Hematopoietic multipotent progenitor cell treated with erythropoietin and hydrocortisone succinate and interleukin-3 and kit ligand, for 17 days (in vitro differentiated cells): ENCODE data around the gene SUPT3H.
"Not testable (repeated sequence)": the region's sequence is repeated elsewhere in the genome, so short reads cannot be mapped to it uniquely, and the experiment has no call there.

ENCODE experiments used
- DNase-seq: peaks from one replicate; pipeline ENCODE4 v3.0.0-alpha.2; 2015; ENCODE audit warnings: low spot score

The SUPT3H gene

DNA sequence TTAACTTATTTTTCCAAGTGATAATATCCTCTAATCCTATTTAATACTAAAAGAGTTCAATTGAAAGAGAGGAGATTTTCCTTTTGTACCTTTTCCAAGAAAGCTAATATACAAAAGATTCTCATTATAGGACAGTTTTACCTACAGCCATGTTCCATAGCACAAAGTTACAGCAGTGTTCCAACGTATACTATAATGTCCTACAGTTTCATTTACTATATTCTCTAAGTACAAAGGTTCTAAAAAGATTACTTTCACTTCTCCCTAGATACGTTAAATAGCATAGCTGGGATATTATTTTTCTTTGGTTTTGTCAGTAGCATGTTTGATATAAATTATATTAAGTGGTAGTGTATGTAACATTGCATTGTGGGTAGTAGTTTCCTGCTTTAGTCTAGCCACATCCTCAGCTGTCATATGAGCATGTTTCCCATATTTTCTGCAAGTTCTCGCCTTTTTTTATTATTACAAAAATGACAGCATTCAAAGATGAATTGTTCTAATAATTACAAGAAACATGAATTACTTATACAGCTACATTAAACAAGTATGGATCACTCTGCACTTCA lies 54.0 kb downstream of the SUPT3H start:
- no peak for DNase-seq

GRCh38 chr6:45320349-45320748 lies 57.4 kb downstream of the SUPT3H start:
- no peak for DNase-seq

- DNase-seq = no peak
Observed at GRCh38 chr6:45314146-45314545, 63.6 kb downstream of the SUPT3H start.

- DNase-seq = no peak
Observed at GRCh38 chr6:45310118-45310788, 67.5 kb downstream of the SUPT3H start.

- no peak for DNase-seq
Observed at GRCh38 chr6:45305546-45305945, 72.2 kb downstream of the SUPT3H start.

DNA sequence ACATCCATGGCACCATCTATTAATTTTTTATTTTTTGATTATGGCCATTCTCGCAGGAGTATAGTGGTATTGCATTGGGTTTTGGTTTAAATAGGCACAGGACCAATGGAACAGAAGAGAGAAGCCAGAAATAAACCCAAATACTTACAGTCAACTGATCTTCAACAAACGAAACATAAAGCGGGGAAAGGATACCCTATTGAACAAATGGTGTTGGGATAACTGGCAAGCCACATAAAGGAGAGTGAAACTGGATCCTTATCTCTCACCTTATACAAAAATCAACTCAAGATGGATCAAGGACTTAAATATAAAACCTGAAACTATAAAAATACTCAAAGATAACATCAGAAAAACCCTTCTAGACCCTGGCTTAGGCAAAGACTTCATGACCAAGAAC lies 74.9 kb downstream of the SUPT3H start:
- DNase-seq = no peak

GRCh38 chr6:45301348-45302142 lies 76.2 kb downstream of the SUPT3H start:
- DNase-seq = no peak

- DNase-seq = no peak
Observed at GRCh38 chr6:45300736-45301135, 77.0 kb downstream of the SUPT3H start.

- DNase-seq = no peak
Observed at GRCh38 chr6:45299096-45299581, 78.6 kb downstream of the SUPT3H start.

- DNase-seq = no peak
Observed at GRCh38 chr6:45297320-45297719, 80.4 kb downstream of the SUPT3H start.

DNA sequence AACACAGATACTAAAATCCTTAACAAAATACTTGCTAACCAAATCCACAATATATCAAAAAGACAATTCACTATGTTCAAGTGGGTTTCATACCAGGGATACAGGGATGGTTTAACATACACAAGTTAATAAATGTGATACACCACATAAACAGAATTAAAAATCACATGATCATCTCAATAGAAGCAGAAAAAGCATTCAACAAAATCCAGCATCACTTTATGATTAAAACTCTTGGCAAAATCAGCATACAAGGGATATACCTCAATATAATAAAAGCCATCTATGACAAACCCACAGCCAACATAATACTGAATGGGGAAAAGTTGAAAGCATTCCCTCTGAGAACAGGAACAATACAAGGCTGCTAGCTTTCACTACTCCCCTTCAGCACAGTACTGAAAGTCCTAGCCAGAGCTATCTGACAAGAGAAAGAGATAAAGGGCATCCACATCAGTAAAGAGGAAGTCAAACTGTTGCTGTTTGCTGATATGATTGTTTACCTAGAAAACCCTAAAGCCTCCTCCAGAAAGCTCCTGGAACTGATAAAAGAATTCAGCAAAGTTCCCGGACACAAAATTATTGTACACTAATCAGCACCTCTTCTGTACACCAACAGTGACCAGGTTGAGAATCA lies 83.6 kb downstream of the SUPT3H start:
- DNase-seq = not testable (repeated sequence)

GRCh38 chr6:45293306-45293705 lies 84.4 kb downstream of the SUPT3H start:
- DNase-seq = no peak

- DNase-seq = no peak
Observed at GRCh38 chr6:45289751-45290514, 87.8 kb downstream of the SUPT3H start.

DNA sequence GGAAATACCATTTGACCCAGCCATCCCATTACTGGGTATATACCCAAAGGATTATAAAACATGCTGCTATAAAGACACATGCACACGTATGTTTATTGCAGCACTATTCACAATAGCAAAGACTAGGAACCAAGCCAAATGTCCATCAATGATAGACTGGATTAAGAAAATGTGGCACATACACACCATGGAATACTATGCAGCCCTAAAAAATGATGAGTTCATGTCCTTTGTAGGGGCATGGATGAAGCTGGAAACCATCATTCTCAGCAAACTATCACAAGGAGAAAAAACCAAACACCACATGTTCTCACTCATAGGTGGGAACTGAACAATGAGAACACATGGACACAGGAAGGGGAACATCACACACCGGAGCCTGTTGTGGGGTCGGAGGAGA lies 91.0 kb downstream of the SUPT3H start:
- DNase-seq = not testable (repeated sequence)

- no peak for DNase-seq
Observed at GRCh38 chr6:45278367-45278766, 99.4 kb downstream of the SUPT3H start.

- DNase-seq = not testable (repeated sequence)
Observed at GRCh38 chr6:45277741-45278140, 100.0 kb downstream of the SUPT3H start.

DNA sequence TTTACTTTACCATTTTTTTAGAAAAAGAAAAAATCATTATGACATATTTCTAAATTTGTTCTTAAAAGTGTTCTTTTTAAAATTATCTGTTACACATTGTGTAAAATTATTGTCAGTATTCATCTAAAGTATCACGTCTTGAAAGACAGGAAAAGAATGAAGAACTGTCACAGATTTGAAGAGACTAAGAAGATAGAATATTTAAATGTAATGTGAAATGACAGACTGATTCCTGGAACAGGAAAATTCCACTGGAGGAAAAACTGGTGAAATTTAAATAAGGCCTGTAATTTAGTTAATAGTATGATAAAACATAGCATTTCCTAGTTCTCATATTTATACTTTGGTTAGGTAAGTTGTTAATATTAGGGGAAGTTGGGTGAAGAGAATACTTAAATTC lies 102.4 kb downstream of the SUPT3H start:
- no peak for DNase-seq

DNA sequence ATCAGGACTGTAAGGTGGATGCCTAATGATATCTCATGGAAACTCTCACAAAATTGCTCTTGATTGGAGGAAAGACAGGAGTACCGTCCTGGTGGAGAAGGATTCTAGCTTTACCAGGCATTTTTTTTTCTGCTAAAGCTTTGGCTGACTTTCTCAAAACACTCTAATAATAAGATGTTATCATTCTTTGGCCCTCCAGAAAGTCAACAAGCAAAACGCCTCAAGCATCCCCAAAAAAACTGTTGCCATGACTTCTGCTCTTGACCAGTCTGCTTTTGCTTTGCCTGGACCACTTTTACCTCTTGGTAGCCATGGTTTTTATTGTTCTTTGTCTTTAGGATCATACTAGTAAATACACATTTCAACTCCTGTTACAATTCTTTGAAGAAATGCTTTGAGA lies 105.1 kb downstream of the SUPT3H start:
- no peak for DNase-seq

GRCh38 chr6:45265246-45265645 lies 112.5 kb downstream of the SUPT3H start:
- no peak for DNase-seq

DNA sequence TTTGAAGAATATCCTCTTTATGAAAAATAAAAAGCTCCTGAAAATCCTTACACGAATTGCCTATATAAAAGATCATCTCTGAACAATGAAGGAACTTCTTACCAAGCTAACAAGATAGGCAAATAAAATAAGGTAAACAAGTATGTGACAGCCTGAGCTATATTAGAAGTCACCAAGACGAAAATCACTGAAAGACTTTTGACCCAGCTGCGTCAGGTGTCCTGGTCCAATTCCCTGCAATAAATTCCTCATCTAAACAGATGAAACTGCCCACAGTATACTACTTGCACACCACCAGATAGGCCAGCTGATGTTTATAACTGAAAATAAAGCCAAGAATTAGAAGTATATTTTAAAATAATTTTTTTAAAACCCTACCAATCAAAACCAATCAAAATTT lies 117.0 kb downstream of the SUPT3H start:
- DNase-seq = no peak

DNA sequence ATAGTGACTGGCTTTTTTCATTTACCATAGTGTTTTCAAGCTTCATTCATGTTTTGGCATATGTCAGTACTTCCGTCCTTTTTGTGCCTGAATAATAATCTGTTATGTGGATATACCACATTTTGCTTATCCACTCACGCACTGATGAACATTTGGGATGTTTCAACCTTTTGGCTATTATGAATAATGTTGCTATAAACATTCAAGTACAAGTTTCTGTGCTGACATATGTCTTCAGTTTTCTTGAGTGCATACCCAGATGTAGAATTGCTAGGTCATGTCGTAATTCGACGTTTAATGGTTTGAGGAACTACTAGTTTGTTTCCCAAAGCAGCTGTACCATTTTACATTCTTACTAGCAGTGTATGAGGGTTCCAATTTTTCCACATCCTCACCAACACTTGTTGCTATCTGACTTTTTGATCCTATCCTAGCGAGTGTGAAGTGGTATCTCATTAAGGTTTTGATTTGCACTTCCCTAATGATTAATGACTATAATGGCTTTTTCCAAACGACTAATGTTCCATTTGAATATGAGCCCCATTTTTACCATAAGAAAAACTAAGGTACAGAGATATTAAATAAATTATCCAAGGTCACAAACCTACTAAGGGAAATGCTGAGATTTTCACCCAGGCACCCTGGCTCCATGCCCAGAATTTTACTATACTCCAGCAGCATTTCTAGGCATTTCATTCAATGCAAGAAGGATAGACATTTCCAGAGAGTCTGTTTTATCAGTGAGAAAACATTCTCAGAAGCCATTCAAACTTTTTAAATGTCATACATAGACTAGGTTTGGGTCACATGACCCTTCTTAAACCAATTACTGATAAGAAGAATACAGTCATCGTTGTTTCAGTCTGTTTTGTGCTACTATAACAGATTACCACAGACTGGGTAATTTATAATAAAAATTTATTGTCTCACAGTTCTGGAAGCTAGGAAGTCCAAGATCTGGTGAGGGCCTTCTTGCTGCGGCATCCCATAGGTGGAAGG lies 120.7 kb downstream of the SUPT3H start:
- DNase-seq = no peak
